B cell (primary cell): ENCODE data around the gene STAT5A. TPM values are rescaled to one million over a fixed set of nuclear protein-coding genes. Genes with fewer than 3 reads are reported as not detected.

Experiments
- ATAC-seq: fragments of 200-7000 bp; cut with Tn5 transposase; one replicate; pipeline ENCODE4 v1.10.0; 2021; ENCODE audit warnings: low read depth, mild to moderate bottlenecking, moderate number of reproducible peaks, moderate library complexity
- CTCF ChIA-PET: fragments of 350-600 bp; sonication (Branson Sonifier 250); formaldehyde crosslinking; loops from one replicate; lab custom pipeline; 2021; ENCODE audit warnings: antibody characterized with exemption, inconsistent platforms; lab: Charles Lee
- POLR2A ChIA-PET: fragments of 350-600 bp; sonication (Branson Sonifier 250); formaldehyde crosslinking; loops from one replicate; lab custom pipeline; 2021; ENCODE audit warnings: antibody characterized with exemption; lab: Charles Lee
- DNase-seq: peaks from one replicate; pipeline ENCODE4 v3.0.0; 2013
- H2AFZ ChIP-seq: 2 replicates; pipeline ENCODE4 v1.6.1; 2012; ENCODE audit warnings: mild to moderate bottlenecking, low read depth, low read length; ENCODE audit not compliant: insufficient read depth, poor library complexity, severe bottlenecking
- H3K27ac ChIP-seq, 2 donors: 1 replicate in 1 of 2; 2 replicates in 1 of 2; pipeline ENCODE4 v1.5.1; 2012 to 2013; ENCODE audit warnings: low read length in 2 of 2, mild to moderate bottlenecking in 2 of 2, moderate library complexity in 1 of 2
- H3K27me3 ChIP-seq, 4 experiments: fragments of 200-600 bp in 1 of 4; sonication (generic) in 1 of 4; replicated peaks in 1 of 4; 1 replicate in 2 of 4; 2 replicates in 2 of 4; pipeline versions ENCODE4 v1.6.1 to v1.7.0; 2013 to 2016; ENCODE audit warnings: low read length in 3 of 4, mild to moderate bottlenecking in 2 of 4, mixed read lengths in 1 of 4, moderate library complexity in 1 of 4; ENCODE audit not compliant: insufficient read depth in 4 of 4, control insufficient read depth in 3 of 4; ENCODE audit errors: control extremely low read depth in 1 of 4
- H3K36me3 ChIP-seq, 2 experiments: replicated peaks in 1 of 2; 1 replicate in 1 of 2; 2 replicates in 1 of 2; pipeline versions ENCODE4 v1.6.1 to v1.7.1; 2013; ENCODE audit warnings: low read length in 1 of 2; ENCODE audit not compliant: insufficient read depth in 2 of 2, control insufficient read depth in 1 of 2; ENCODE audit errors: control extremely low read depth in 1 of 2, extremely low read depth in 1 of 2
- H3K4me1 ChIP-seq, 2 donors: fragments of 200-600 bp in 1 of 2; sonication (generic) in 1 of 2; 1 replicate in 1 of 2; 2 replicates in 1 of 2; pipeline versions ENCODE4 v1.5.1 to v1.6.1; 2013 to 2017; ENCODE audit warnings: low read length in 2 of 2; ENCODE audit not compliant: control insufficient read depth in 2 of 2, insufficient read depth in 2 of 2
- H3K4me2 ChIP-seq: replicated peaks from 2 replicates; pipeline ENCODE3; 2012; ENCODE audit warnings: mild to moderate bottlenecking, low read depth, low read length; ENCODE audit not compliant: poor library complexity, severe bottlenecking
- H3K4me3 ChIP-seq, 5 experiments: fragments of 200-600 bp in 1 of 5; sonication (generic) in 1 of 5; 1 replicate in 3 of 5; 2 replicates in 2 of 5; pipeline versions ENCODE4 v1.5.1 to v1.7.0; 2011 to 2016; ENCODE audit warnings: low read length in 4 of 5, mild to moderate bottlenecking in 4 of 5, low read depth in 2 of 5, control low read depth in 1 of 5, moderate library complexity in 1 of 5; ENCODE audit not compliant: insufficient read depth in 1 of 5; ENCODE audit errors: control extremely low read depth in 1 of 5, extremely low read depth in 1 of 5
- H3K79me2 ChIP-seq: fragments of 200-600 bp; sonication (generic); one replicate; pipeline ENCODE4 v1.6.0; 2016; ENCODE audit warnings: low read length; ENCODE audit not compliant: control insufficient read depth, insufficient read depth
- H3K9ac ChIP-seq: fragments of 200-600 bp; sonication (generic); 2 replicates; pipeline ENCODE4 v1.6.1; 2017; ENCODE audit warnings: mild to moderate bottlenecking, low read length, moderate library complexity
- H3K9me3 ChIP-seq, 3 donors: one replicate each; pipeline versions ENCODE4 v1.6.1 to v1.7.1; 2013; ENCODE audit warnings: low read length in 2 of 3; ENCODE audit not compliant: control insufficient read depth in 2 of 3, insufficient read depth in 1 of 3; ENCODE audit errors: control extremely low read depth in 1 of 3
- H4K20me1 ChIP-seq: 2 replicates; pipeline ENCODE4 v1.6.0; 2012; ENCODE audit warnings: mild to moderate bottlenecking, low read length; ENCODE audit not compliant: insufficient read depth, control insufficient read depth, poor library complexity, severe bottlenecking
- H3K27ac Mint-ChIP-seq: one replicate; pipeline ENCODE4 v1.8.0; 2021; ENCODE audit warnings: mixed read lengths
- H3K27me3 Mint-ChIP-seq: one replicate; pipeline ENCODE4 v1.8.0; 2021; ENCODE audit warnings: mixed read lengths
- H3K4me1 Mint-ChIP-seq: one replicate; pipeline ENCODE4 v1.8.0; 2021; ENCODE audit warnings: mixed read lengths
- H3K4me3 Mint-ChIP-seq: one replicate; pipeline ENCODE4 v1.8.0; 2021; ENCODE audit warnings: mixed read lengths
- H3K9me3 Mint-ChIP-seq: one replicate; pipeline ENCODE4 v1.8.0; 2022; ENCODE audit warnings: mixed read lengths; ENCODE audit not compliant: insufficient read depth
- CTCF ChIP-seq: fragments of 200-600 bp; IDR thresholded peaks from one replicate; pipeline ENCODE4 v1.8.0; 2022; ENCODE audit warnings: antibody characterized with exemption, mild to moderate bottlenecking
- EZH2 ChIP-seq: IDR thresholded peaks from 2 replicates; pipeline ENCODE4 v1.6.1; 2012; ENCODE audit warnings: borderline replicate concordance, low read depth, mild to moderate bottlenecking, moderate library complexity, low read length; ENCODE audit not compliant: insufficient read depth, poor library complexity, severe bottlenecking
- WGBS: methylation state at CpG from one replicate; pipeline ENCODE4 v1.1.5; 2013; ENCODE audit warnings: missing lambda C conversion rate; ENCODE audit not compliant: insufficient coverage; 5-methylcytosine and 5-hydroxymethylcytosine counted together
- intact Hi-C: fragments of 100-400 bp; cut with micrococcal nuclease; formaldehyde crosslinking; loops from one replicate; pipeline ENCODE4 v1.10.0; 2022
- polyA plus RNA-seq: library from polyadenylated mRNA; depleted of rRNA; stranded (reverse); fragments of >200 nt; gene quantifications from 2 replicates; pipeline ENCODE4 v1.2.3, GENCODE V29; 2012
- total RNA-seq, 2 donors: library from RNA; stranded (reverse); fragments of 120-200 nt in 1 of 2; gene quantifications; 1 replicate in 1 of 2; 2 replicates in 1 of 2; pipeline versions ENCODE4 v1.2.3 to v1.2.4, GENCODE V29; 2013 to 2022

The STAT5A gene
- total and polyA plus RNA-seq, 2 donors (not counting 1 experiment from before 2014, with no cell fraction given) = 48.8 to 110 TPM

GRCh38 chr17:42273474-42274252, 14.6 kb upstream of the STAT5A start:
- Mint-ChIP-seq H3K27ac (no peak overlapping the region), H3K4me3 (peak overlapping the region; percentile 66), H3K9me3 (no peaks in the 10 kb centered on the region), H3K4me1 (peaks cover 64% of the 10 kb centered on the region), H3K27me3 (no peaks in the 10 kb centered on the region)
- ATAC-seq (no peak), DNase-seq (no peak)
- Histone ChIP-seq H3K27me3 (no peaks in the 10 kb centered on the region), H3K4me2 (peak overlapping the region; percentile 0), H3K36me3 (no peaks in the 10 kb centered on the region), H3K4me3 (peak overlapping the region in 1 of 5 experiments; percentile 86), H3K27ac (no peak overlapping the region), H3K4me1 (peaks cover 44% of the 10 kb centered on the region in 2 donors), H4K20me1 (no peaks in the 10 kb centered on the region), H2AFZ (no peak overlapping the region), H3K79me2 (peaks cover 68% of the 10 kb centered on the region), H3K9me3 (no peaks in the 10 kb centered on the region), H3K9ac (no peak overlapping the region)
- intact Hi-C loops = loop anchor here (10.0 kb wide), 1 partner anchor 49 kb away; no protein-coding TSS in a partner anchor
- WGBS = no CpG with 5 or more reads among the region's 7 CpGs
- POLR2A ChIA-PET = interaction anchor here (0.7 kb wide), 3 partner anchors 13 to 51 kb away, joined by 4 to 11 read pairs (median 7); no protein-coding TSS in a partner anchor
- CTCF ChIA-PET = interaction anchor here (0.5 to 3.5 kb wide), 6 partner anchors 13 to 133 kb away, joined by 3 to 21 read pairs (median 4); no protein-coding TSS in a partner anchor
- TF ChIP-seq CTCF (no peak), EZH2 (no peak)

GRCh38 chr17:42274253-42274542, 14.1 kb upstream of the STAT5A start:
- Mint-ChIP-seq H3K4me1 (peaks cover 64% of the 10 kb centered on the region), H3K27me3 (no peaks in the 10 kb centered on the region), H3K4me3 (peak overlapping the region; percentile 91), H3K9me3 (no peaks in the 10 kb centered on the region), H3K27ac (no peak overlapping the region)
- Histone ChIP-seq H3K4me3 (peak overlapping the region in 1 of 5 experiments; percentile 86), H3K36me3 (no peaks in the 10 kb centered on the region), H3K27ac (no peak overlapping the region), H3K4me1 (peaks cover 44% of the 10 kb centered on the region in 2 donors), H2AFZ (no peak overlapping the region), H3K4me2 (peak overlapping the region; percentile 97), H3K27me3 (no peaks in the 10 kb centered on the region), H3K79me2 (peaks cover 63% of the 10 kb centered on the region), H3K9me3 (no peaks in the 10 kb centered on the region), H4K20me1 (no peaks in the 10 kb centered on the region), H3K9ac (peak overlapping the region; percentile 77)
- no peak for TF ChIP-seq EZH2
- ChIA-PET POLR2A (interaction anchor here (0.7 kb wide), 3 partner anchors 13 to 52 kb away, joined by 4 to 11 read pairs (median 7); no protein-coding TSS in a partner anchor), CTCF (interaction anchor here (0.5 to 3.5 kb wide), 7 partner anchors 14 to 132 kb away, joined by 3 to 21 read pairs (median 5); no protein-coding TSS in a partner anchor)
- WGBS = 100% methylated on average over 2 of the region's 3 CpGs
- DNase-seq (no peak), ATAC-seq (no peak)
- intact Hi-C loops = loop anchor here (10.0 kb wide), 1 partner anchor 49 kb away; no protein-coding TSS in a partner anchor
